Activated naive CD8-positive, alpha-beta T cell treated with anti-CD3 and anti-CD28 coated beads for 36 hours (primary cell): Measurements from ENCODE around the gene HOXA5. TPM values are rescaled to one million over a fixed set of nuclear protein-coding genes. Genes with fewer than 3 reads are reported as not detected.

Experiments used
- DNase-seq: peaks from one replicate; pipeline ENCODE4 v3.0.0; 2021
- H3K27ac Mint-ChIP-seq: one replicate; pipeline ENCODE4 v1.8.0; 2022; ENCODE audit warnings: mild to moderate bottlenecking, moderate library complexity, mixed read lengths
- H3K27me3 Mint-ChIP-seq: one replicate; pipeline ENCODE4 v1.8.0; 2022; ENCODE audit warnings: mild to moderate bottlenecking, mixed read lengths
- H3K36me3 Mint-ChIP-seq: one replicate; pipeline ENCODE4 v1.8.0; 2021; ENCODE audit warnings: mild to moderate bottlenecking, mixed read lengths
- H3K4me1 Mint-ChIP-seq: one replicate; pipeline ENCODE4 v1.8.0; 2021; ENCODE audit warnings: mixed read lengths
- H3K4me3 Mint-ChIP-seq: one replicate; pipeline ENCODE4 v1.8.0; 2022; ENCODE audit warnings: mild to moderate bottlenecking, moderate library complexity, mixed read lengths
- H3K9me3 Mint-ChIP-seq: one replicate; pipeline ENCODE4 v1.8.0; 2022; ENCODE audit warnings: mixed read lengths
- total RNA-seq, 2 experiments: library from RNA; stranded (reverse); gene quantifications; one replicate each; pipeline ENCODE4 v1.2.3, GENCODE V29; 2021

HOXA5 gene
- not detected for total RNA-seq

GRCh38 chr7:27143023-27143949 lies at the start of gene HOXA5:
TSS of gene HOXA5 (minus strand) at chr7:27143681. CDS start at chr7:27143607, 74 bp downstream.
- Mint-ChIP-seq H3K4me1 (peaks cover 4% of the 10 kb centered on the region), H3K27ac (no peak within 1 kb of the TSS), H3K4me3 (no peak within 1 kb of the TSS), H3K36me3 (peaks cover 1% of the 10 kb centered on the region), H3K9me3 (no peaks in the 10 kb centered on the region), H3K27me3 (peaks cover 66% of the 10 kb centered on the region)
- no peak for DNase-seq

GRCh38 chr7:27192546-27193334 lies 49.3 kb upstream of the HOXA5 start:
- H3K9me3 Mint-ChIP-seq, result no peaks in the 10 kb centered on the region
- H3K4me3 Mint-ChIP-seq, result peak overlapping the region; percentile 18
- H3K27ac Mint-ChIP-seq, result no peak overlapping the region
- peaks cover 30% of the 10 kb centered on the region for H3K4me1 Mint-ChIP-seq
- DNase-seq, result no peak
- H3K27me3 Mint-ChIP-seq, result peaks cover 95% of the 10 kb centered on the region
- no peaks in the 10 kb centered on the region for H3K36me3 Mint-ChIP-seq

GRCh38 chr7:27191833-27192545 lies 48.5 kb upstream of the HOXA5 start:
- H3K4me3 Mint-ChIP-seq, result peak overlapping the region; percentile 51
- H3K4me1 Mint-ChIP-seq, result peaks cover 34% of the 10 kb centered on the region
- H3K27me3 Mint-ChIP-seq, result peaks cover 95% of the 10 kb centered on the region
- DNase-seq, result no peak
- no peaks in the 10 kb centered on the region for H3K36me3 Mint-ChIP-seq
- no peaks in the 10 kb centered on the region for H3K9me3 Mint-ChIP-seq
- no peak overlapping the region for H3K27ac Mint-ChIP-seq

GRCh38 chr7:27191161-27191731 lies 47.8 kb upstream of the HOXA5 start:
- Mint-ChIP-seq H3K4me1 (peaks cover 33% of the 10 kb centered on the region), H3K27me3 (peaks cover 95% of the 10 kb centered on the region), H3K27ac (no peak overlapping the region), H3K4me3 (no peak overlapping the region), H3K36me3 (no peaks in the 10 kb centered on the region), H3K9me3 (no peaks in the 10 kb centered on the region)
- no peak for DNase-seq

DNA sequence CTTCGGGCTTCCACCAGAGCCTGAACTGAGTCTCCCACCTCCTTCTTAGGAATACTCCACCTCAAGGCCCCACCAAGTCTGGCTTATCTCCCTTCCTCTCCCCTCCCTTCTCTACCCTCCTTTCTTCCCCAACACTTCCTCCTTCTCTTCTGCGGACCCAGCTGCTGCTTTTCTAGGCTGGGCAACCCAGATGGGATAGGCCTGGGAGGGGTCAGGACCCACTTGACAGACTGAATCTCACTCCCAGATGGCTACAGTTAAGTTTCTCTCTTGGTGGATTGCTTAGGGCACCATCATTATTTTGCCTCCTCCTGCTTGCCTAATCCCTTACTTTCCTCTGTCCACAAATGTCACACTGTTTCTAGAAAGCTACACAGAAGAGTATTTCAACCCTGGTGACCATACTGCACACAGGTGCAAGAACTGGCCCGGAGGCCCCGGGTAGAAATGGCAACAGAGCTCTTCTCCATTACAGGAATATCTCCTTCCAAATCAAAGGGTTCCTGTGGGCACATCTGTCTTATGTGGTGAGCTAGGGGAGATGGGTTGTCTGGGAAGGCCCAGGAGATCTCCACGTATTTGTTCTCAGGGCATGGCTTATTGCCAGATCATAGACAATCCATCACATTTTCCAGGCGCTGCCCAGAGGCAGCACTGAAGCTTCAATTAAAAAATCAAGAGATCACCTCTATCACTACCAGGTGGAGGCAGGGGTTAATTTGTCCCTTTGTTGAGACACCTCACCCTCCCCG lies 46.7 kb upstream of the HOXA5 start:
- H3K27me3 Mint-ChIP-seq, result peaks cover 98% of the 10 kb centered on the region
- H3K36me3 Mint-ChIP-seq, result no peaks in the 10 kb centered on the region
- no peak overlapping the region for H3K27ac Mint-ChIP-seq
- H3K4me3 Mint-ChIP-seq, result no peak overlapping the region
- DNase-seq, result no peak
- H3K9me3 Mint-ChIP-seq, result no peaks in the 10 kb centered on the region
- peaks cover 38% of the 10 kb centered on the region for H3K4me1 Mint-ChIP-seq

DNA sequence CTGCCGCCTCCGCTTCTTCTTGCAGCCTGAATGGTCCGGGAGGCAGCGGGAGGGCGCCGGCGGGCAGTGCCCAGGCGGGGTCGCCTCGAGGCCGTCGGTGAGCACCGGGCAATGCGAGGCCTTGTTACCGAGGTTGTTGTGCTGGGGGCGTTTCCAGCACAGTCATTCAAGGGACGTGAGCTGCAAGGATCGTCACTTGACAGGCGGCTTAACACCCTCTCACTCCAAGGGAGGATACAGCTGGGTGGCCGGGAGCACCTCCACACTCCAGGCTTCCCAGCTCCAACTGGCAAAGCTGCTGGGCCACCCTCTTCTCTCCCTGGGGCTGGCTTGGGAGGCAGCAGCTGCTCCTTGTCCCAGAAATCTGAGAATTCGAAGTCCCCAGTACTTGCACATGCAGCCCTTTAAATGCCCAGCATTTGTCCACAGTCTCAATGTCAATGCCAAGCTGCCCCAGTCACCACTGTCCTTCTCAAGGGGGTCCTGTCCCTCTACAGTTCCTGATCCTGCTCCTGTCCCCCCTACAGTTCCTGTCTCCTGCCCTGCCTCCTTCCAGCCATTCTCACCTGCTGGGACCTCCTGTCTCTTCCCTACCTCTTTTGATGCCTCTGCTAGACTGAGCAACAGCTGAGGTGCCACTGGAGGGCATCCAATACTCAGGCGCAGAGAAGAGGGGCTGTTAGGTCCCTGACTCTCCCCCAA lies 46.0 kb upstream of the HOXA5 start:
- peak overlapping the region; percentile 18 for H3K4me3 Mint-ChIP-seq
- H3K4me1 Mint-ChIP-seq, result peaks cover 43% of the 10 kb centered on the region

DNA sequence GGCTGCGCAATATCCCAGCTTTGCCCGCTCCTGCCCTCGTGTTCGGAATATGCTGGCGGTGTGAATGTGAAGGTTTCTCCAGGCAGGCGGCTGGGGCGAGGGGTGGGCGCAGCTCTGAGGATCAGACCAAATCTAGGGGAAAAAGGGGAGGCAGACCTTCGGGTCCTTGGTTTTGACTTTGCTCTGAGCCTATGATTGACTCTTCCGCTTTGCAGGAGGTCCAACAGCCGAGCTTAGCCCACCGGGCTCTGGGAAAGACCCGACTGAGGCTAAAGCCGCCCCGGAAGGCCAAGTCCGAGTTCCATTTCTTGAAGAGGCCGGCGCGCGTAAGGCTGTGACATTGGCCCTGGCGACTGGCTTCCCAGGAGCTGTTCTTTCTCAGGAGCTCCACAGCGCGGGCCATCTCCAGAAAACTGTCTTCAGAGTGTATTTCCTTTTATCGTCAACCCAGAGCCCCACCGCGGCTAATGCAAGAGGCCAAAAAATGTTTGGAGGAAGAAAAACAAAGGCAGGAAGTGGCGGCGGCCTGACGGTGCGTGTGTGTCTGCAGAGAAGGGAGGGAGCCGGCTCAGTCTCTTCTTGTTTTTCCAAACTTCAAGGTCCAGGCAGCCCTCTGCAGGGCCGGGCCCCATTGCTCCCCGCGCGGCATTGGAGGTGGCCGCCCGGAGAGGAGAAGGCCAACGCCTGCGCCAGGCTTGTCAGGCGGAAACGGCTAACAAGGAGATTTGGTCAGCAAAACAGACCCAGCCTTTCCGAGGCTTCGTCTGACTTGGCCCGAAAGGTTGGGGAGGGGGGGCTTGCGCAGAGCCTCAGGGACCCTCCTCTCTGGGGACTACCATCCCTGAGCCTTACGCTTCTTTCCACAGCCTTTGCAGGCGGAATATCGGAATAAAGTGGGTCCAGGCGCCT lies 45.2 kb upstream of the HOXA5 start:
- H3K27me3 Mint-ChIP-seq, result peaks cover 98% of the 10 kb centered on the region
- H3K27ac Mint-ChIP-seq, result no peak overlapping the region
- H3K4me1 Mint-ChIP-seq, result peaks cover 41% of the 10 kb centered on the region
- H3K4me3 Mint-ChIP-seq, result peak overlapping the region; percentile 61
- H3K9me3 Mint-ChIP-seq, result no peaks in the 10 kb centered on the region
- no peak for DNase-seq
- H3K36me3 Mint-ChIP-seq, result no peaks in the 10 kb centered on the region

More for the DNA sequence above, 46.0 kb upstream of the HOXA5 start:
- Mint-ChIP-seq H3K27ac (no peak overlapping the region), H3K36me3 (no peaks in the 10 kb centered on the region), H3K27me3 (peaks cover 98% of the 10 kb centered on the region), H3K9me3 (no peaks in the 10 kb centered on the region)
- DNase-seq, result no peak

GRCh38 chr7:27187475-27188385 lies 44.2 kb upstream of the HOXA5 start:
- no peak overlapping the region for H3K27ac Mint-ChIP-seq
- peaks cover 98% of the 10 kb centered on the region for H3K27me3 Mint-ChIP-seq

DNA sequence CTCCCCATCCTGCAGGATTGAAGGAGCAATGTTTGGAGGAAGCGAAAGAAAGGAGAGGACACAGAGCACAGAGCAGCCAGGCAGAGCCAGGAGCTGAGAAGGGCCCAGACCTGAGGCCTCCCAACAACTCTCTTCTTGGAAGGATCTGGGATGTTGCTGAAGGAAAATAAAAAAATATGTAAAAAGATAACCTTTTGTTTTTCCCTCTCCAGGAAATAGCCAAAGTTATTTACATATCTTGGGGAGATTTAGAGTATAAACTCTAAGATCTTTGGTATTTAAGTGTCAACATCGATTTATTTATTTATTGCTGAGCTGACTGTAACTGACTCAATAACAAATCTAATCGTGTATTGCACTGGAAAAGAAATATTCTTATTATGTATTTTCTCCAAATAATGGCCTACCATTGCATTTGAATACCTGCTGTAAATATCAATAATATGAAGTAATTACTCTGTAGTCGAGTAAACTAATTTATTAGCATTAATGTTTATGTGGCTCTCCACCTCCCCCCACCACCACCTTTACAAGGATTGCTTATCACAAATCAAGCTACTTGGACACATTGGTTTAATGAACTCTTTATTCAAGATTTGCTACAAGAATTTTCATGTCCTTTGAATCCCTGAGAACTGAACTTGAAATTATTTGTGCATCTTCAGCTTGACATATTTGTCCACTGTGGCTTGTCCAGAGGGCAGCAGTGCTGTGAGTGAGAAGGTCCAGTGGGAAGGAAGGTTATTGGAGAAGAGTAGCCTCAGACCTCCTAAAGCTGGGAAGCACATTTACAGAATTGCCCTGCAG lies 43.4 kb upstream of the HOXA5 start:
- Mint-ChIP-seq H3K4me3 (no peak overlapping the region), H3K36me3 (no peaks in the 10 kb centered on the region), H3K4me1 (peaks cover 34% of the 10 kb centered on the region), H3K9me3 (no peaks in the 10 kb centered on the region), H3K27ac (no peak overlapping the region), H3K27me3 (peaks cover 96% of the 10 kb centered on the region)
- no peak for DNase-seq

More at GRCh38 chr7:27187475-27188385, 44.2 kb upstream of the HOXA5 start:
- DNase-seq, result no peak
- Mint-ChIP-seq H3K36me3 (no peaks in the 10 kb centered on the region), H3K4me3 (peak overlapping the region; percentile 61), H3K9me3 (no peaks in the 10 kb centered on the region), H3K4me1 (peaks cover 38% of the 10 kb centered on the region)

GRCh38 chr7:27185854-27186667 lies 42.6 kb upstream of the HOXA5 start:
- Mint-ChIP-seq H3K27ac (no peak overlapping the region), H3K36me3 (no peaks in the 10 kb centered on the region), H3K9me3 (no peaks in the 10 kb centered on the region), H3K4me1 (peaks cover 31% of the 10 kb centered on the region), H3K4me3 (peak overlapping the region; percentile 70), H3K27me3 (peaks cover 96% of the 10 kb centered on the region)
- no peak for DNase-seq
